PC-9 (cell line): ENCODE measurements around the gene BMPR1B.

ENCODE experiments used
- EZH2 ChIP-seq: fragments of 200-600 bp; sonication (generic); IDR thresholded peaks from 2 replicates; pipeline ENCODE4 v1.8.0; 2017; ENCODE audit warnings: antibody characterized with exemption, low read depth
- TF ChIP-seq, protein P1 (sequence below): fragments of 200-600 bp; sonication (generic); conservative IDR thresholded peaks from 2 replicates; pipeline ENCODE4 v1.6.1; 2017; ENCODE audit warnings: mixed run types, antibody characterized with exemption, mild to moderate bottlenecking, moderate library complexity

DNA sequence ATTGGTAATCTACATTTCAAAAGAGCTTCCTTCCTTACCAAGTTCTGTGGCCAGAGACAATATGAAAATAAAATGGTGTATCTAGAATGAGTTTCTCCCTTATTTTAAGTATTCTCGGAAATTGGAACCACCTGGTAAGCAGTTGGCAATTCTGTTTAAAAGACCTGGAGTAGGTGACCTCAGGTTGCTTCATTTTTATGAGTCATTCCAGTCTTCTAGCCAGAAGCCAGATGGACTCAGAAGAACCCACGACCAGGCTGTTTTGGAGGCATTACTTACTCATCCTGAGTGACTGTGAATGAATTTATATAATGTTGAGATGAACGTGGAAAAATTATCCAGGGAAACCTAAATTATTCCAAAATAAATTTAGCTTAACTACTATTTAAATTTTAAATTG lies 9.1 kb downstream of the BMPR1B start:
- TF ChIP-seq, protein P1, sequence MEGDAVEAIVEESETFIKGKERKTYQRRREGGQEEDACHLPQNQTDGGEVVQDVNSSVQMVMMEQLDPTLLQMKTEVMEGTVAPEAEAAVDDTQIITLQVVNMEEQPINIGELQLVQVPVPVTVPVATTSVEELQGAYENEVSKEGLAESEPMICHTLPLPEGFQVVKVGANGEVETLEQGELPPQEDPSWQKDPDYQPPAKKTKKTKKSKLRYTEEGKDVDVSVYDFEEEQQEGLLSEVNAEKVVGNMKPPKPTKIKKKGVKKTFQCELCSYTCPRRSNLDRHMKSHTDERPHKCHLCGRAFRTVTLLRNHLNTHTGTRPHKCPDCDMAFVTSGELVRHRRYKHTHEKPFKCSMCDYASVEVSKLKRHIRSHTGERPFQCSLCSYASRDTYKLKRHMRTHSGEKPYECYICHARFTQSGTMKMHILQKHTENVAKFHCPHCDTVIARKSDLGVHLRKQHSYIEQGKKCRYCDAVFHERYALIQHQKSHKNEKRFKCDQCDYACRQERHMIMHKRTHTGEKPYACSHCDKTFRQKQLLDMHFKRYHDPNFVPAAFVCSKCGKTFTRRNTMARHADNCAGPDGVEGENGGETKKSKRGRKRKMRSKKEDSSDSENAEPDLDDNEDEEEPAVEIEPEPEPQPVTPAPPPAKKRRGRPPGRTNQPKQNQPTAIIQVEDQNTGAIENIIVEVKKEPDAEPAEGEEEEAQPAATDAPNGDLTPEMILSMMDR: no peak
- TF ChIP-seq EZH2: no peak
